Dermis lymphatic vessel endothelial cell (primary cell): Measurements from ENCODE around the gene DBNL. TPM values are rescaled to one million over a fixed set of nuclear protein-coding genes. Genes with fewer than 3 reads are reported as not detected.

Experiments used
- total RNA-seq: library from RNA; depleted of rRNA; stranded (reverse); fragments of >200 nt; gene quantifications from 2 replicates; pipeline ENCODE4 v1.2.1, GENCODE V29; 2014

DBNL gene
- total RNA-seq = 99.4 and 116 TPM in 2 replicates

GRCh38 chr7:44044315-44045225 lies at the start of gene DBNL:
TSS of gene DBNL (plus strand) at chr7:44044702. CDS start at chr7:44044738, 36 bp downstream.

GRCh38 chr7:43997532-43997931 lies 47.0 kb upstream of the DBNL start, which contains the start of gene SPDYE1:
TSS of gene SPDYE1 (plus strand) at chr7:43997897. CDS start at chr7:43999950, 2,053 bp downstream.

DNA sequence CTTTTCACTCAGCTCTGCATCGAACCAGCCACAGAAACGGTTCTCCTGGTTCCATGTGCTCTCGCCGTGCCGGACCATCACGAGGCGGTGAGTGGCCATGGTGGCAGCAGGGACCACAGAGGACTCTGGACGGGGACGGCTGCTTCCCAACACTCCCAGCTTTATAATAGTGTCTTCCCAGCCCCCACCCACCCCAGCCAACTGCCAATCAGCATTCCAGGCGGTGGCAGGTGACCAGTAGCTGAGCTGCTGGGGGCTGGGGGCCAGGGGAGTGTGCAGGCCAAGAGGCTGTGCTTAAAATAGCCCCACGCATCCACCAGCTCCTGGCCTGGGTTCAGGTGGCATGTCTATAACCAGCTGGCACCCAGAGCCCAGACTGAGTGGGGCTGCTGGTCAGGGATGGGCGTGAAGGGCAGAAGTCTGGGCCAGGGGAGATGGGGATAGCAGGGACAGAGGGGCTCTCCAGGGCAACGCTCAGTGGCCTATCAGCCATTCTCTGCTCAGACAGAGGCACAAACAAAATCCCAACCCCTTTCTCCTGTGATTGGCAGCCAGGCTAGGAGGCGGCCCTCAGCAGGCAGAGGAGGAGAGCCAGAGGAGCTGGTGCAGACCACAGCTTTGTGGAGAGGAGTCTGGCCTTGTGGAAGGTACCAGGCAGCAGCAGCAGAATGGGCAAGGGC lies 21.1 kb downstream of the DBNL start, which contains the start of gene PGAM2:
Gene PGAM2, minus strand, starts transcription at position 137 of the 680 bp plus-strand sequence. Its CDS starts 38 bp downstream, at position 99.

GRCh38 chr7:44103923-44104859 lies 59.7 kb downstream of the DBNL start, which contains the start of gene AEBP1:
TSS of gene AEBP1 (plus strand) at chr7:44104345. CDS start at chr7:44104666, 321 bp downstream.

Other genes starting within 250 kb of the DBNL start
- gene MRPS24, start 175.2 kb upstream of the DBNL start, total RNA-seq = 48.7 and 59.5 TPM in 2 replicates
- gene URGCP, start 138.1 kb upstream of the DBNL start, total RNA-seq = 20.5 and 23.1 TPM in 2 replicates
- gene UBE2D4, start 118.3 kb upstream of the DBNL start, total RNA-seq = 3.8 and 5.3 TPM in 2 replicates
- not detected in 2 replicates for gene SPDYE1, start 46.8 kb upstream of the DBNL start, total RNA-seq
- gene PGAM2, start 20.9 kb downstream of the DBNL start, total RNA-seq = not detected in 2 replicates
- gene POLM, start 37.8 kb downstream of the DBNL start, total RNA-seq = 5.6 and 7.1 TPM in 2 replicates
- gene AEBP1, start 59.6 kb downstream of the DBNL start, total RNA-seq = 10.2 and 14.4 TPM in 2 replicates
- gene POLD2, start 78.8 kb downstream of the DBNL start, total RNA-seq = 28.0 and 44.7 TPM in 2 replicates
- gene MYL7, start 96.6 kb downstream of the DBNL start, total RNA-seq = not detected in 2 replicates
- gene GCK, start 144.7 kb downstream of the DBNL start, total RNA-seq = 0.09 and 0.22 TPM in 2 replicates
- gene YKT6, start 156.3 kb downstream of the DBNL start, total RNA-seq = 68.6 and 94.1 TPM in 2 replicates